ENCODE measurements around the gene IL4I1.

The IL4I1 gene

GRCh38 chr19:49913720-49914119, 17.0 kb upstream of the IL4I1 start:
- TF ChIP-seq, protein P1, sequence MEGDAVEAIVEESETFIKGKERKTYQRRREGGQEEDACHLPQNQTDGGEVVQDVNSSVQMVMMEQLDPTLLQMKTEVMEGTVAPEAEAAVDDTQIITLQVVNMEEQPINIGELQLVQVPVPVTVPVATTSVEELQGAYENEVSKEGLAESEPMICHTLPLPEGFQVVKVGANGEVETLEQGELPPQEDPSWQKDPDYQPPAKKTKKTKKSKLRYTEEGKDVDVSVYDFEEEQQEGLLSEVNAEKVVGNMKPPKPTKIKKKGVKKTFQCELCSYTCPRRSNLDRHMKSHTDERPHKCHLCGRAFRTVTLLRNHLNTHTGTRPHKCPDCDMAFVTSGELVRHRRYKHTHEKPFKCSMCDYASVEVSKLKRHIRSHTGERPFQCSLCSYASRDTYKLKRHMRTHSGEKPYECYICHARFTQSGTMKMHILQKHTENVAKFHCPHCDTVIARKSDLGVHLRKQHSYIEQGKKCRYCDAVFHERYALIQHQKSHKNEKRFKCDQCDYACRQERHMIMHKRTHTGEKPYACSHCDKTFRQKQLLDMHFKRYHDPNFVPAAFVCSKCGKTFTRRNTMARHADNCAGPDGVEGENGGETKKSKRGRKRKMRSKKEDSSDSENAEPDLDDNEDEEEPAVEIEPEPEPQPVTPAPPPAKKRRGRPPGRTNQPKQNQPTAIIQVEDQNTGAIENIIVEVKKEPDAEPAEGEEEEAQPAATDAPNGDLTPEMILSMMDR (IDR thresholded peaks at IDR 0.05; ENCODE audit: insufficient read depth, low read length, poor library complexity, severe bottlenecking), result no peak
- no peak for DNase-seq (ENCODE audit: extremely low read depth, insufficient read length)
- Histone ChIP-seq H3K36me3 (ENCODE audit: control insufficient read depth, insufficient read depth, low read length) (peaks cover 41% of the 10 kb centered on the region), H3K27me3 (replicated peaks; ENCODE audit: control insufficient read depth, insufficient read depth, low read length) (no peaks in the 10 kb centered on the region), H3K4me3 (replicated peaks; ENCODE audit: low read depth, low read length) (no peak overlapping the region)

GRCh38 chr19:49912965-49913685, 16.4 kb upstream of the IL4I1 start:
- TF ChIP-seq, protein P1 (IDR thresholded peaks at IDR 0.05; ENCODE audit: insufficient read depth, low read length, poor library complexity, severe bottlenecking), result peak; percentile 26
- Histone ChIP-seq H3K4me3 (replicated peaks; ENCODE audit: low read depth, low read length) (no peak overlapping the region), H3K27me3 (replicated peaks; ENCODE audit: control insufficient read depth, insufficient read depth, low read length) (no peaks in the 10 kb centered on the region), H3K36me3 (ENCODE audit: control insufficient read depth, insufficient read depth, low read length) (peaks cover 42% of the 10 kb centered on the region)
- DNase-seq (ENCODE audit: extremely low read depth, insufficient read length), result no peak

GRCh38 chr19:49911381-49912145, 14.9 kb upstream of the IL4I1 start:
- H3K36me3 ChIP-seq (ENCODE audit: control insufficient read depth, insufficient read depth, low read length), result peaks cover 34% of the 10 kb centered on the region

GRCh38 chr19:49910179-49910578, 13.5 kb upstream of the IL4I1 start:
- TF ChIP-seq, protein P1 (IDR thresholded peaks at IDR 0.05; ENCODE audit: insufficient read depth, low read length, poor library complexity, severe bottlenecking), result no peak
- no peaks in the 10 kb centered on the region for H3K27me3 ChIP-seq (replicated peaks; ENCODE audit: control insufficient read depth, insufficient read depth, low read length)
- no peak for DNase-seq (ENCODE audit: extremely low read depth, insufficient read length)
- H3K4me3 ChIP-seq (replicated peaks; ENCODE audit: low read depth, low read length), result no peak overlapping the region
- peaks cover 30% of the 10 kb centered on the region for H3K36me3 ChIP-seq (ENCODE audit: control insufficient read depth, insufficient read depth, low read length)

More at GRCh38 chr19:49911381-49912145, 14.9 kb upstream of the IL4I1 start:
- TF ChIP-seq, protein P1 (IDR thresholded peaks at IDR 0.05; ENCODE audit: insufficient read depth, low read length, poor library complexity, severe bottlenecking), result no peak
- Histone ChIP-seq H3K4me3 (replicated peaks; ENCODE audit: low read depth, low read length) (no peak overlapping the region), H3K27me3 (replicated peaks; ENCODE audit: control insufficient read depth, insufficient read depth, low read length) (no peaks in the 10 kb centered on the region)
- no peak for DNase-seq (ENCODE audit: extremely low read depth, insufficient read length)

GRCh38 chr19:49908480-49909420, 12.1 kb upstream of the IL4I1 start:
- TF ChIP-seq, protein P1 (IDR thresholded peaks at IDR 0.05; ENCODE audit: insufficient read depth, low read length, poor library complexity, severe bottlenecking), result no peak
- peaks cover 24% of the 10 kb centered on the region for H3K36me3 ChIP-seq (ENCODE audit: control insufficient read depth, insufficient read depth, low read length)

More at GRCh38 chr19:49908480-49909420, 12.1 kb upstream of the IL4I1 start:
- no peaks in the 10 kb centered on the region for H3K27me3 ChIP-seq (replicated peaks; ENCODE audit: control insufficient read depth, insufficient read depth, low read length)
- H3K4me3 ChIP-seq (replicated peaks; ENCODE audit: low read depth, low read length), result no peak overlapping the region
- DNase-seq (ENCODE audit: extremely low read depth, insufficient read length), result no peak

All from GM06990 (cell line).